ENCODE results near the gene POLD1.
A peak's percentile ranks its signal among the peaks of the same experiment; 100 is the strongest.

GRCh38 chr19:50416034-50416977 is 32.2 kb downstream of the POLD1 start:
- peak in 1 of 3 donors; percentile 8 for TF ChIP-seq POLR2AphosphoS5 (IDR thresholded peaks at IDR 0.05)
- TF ChIP-seq, protein P1, sequence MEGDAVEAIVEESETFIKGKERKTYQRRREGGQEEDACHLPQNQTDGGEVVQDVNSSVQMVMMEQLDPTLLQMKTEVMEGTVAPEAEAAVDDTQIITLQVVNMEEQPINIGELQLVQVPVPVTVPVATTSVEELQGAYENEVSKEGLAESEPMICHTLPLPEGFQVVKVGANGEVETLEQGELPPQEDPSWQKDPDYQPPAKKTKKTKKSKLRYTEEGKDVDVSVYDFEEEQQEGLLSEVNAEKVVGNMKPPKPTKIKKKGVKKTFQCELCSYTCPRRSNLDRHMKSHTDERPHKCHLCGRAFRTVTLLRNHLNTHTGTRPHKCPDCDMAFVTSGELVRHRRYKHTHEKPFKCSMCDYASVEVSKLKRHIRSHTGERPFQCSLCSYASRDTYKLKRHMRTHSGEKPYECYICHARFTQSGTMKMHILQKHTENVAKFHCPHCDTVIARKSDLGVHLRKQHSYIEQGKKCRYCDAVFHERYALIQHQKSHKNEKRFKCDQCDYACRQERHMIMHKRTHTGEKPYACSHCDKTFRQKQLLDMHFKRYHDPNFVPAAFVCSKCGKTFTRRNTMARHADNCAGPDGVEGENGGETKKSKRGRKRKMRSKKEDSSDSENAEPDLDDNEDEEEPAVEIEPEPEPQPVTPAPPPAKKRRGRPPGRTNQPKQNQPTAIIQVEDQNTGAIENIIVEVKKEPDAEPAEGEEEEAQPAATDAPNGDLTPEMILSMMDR (IDR thresholded peaks at IDR 0.05 in 8 of 11, conservative IDR thresholded peaks at IDR 0.05 in 3 of 11): no peak
